ENCODE data around the gene TRIM29. TPM values are rescaled to one million over a fixed set of nuclear protein-coding genes. Genes with fewer than 3 reads are reported as not detected.

Gene TRIM29
- total RNA-seq, 1 donor from 2014 or later = 1.1 TPM

DNA sequence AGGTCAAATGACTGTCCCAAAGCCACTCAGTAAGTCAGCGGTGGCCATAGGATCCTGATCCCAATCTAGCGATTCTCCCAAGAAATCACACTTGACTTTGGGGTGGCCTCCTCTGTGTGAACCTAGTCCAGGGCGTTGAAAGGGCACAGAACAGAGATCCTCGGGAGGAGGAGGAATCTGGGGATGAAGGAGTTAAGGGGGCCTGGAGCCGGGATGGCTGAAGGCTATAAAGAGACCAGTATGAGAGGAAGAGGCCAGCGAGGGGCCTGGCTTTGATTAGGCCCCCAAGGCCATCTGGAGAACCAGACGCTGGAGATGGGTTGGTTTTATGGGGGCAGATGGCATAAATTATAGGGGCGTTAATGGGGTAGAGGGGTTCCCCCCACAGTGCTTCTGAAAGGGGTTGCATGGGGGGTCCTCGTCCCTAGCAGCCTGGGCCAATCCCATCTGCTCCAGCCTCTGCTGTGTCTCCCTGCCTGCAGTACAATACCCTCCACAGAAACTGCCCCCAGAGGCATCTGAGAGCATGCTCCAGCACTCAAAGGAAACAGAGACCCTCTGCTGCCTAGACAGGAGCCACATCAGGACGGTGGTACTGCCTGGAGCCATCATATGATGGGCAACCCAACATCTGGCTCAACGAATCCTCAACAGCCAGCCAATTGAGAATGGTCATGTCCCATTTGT, 35.2 kb upstream of the TRIM29 start:
- FAIRE-seq (no peak), DNase-seq (ENCODE audit: low read depth) (no peak)
- H3K4me3 Mint-ChIP-seq (ENCODE audit: unreplicated experiment) = no peak overlapping the region
- no peak overlapping the region for H3K4me3 ChIP-seq (ENCODE audit: insufficient read depth, low read depth, low read length)
- no peaks in the 10 kb centered on the region for H3K36me3 ChIP-seq (ENCODE audit: insufficient read depth, low read length)
- no peak overlapping the region for H3K4me2 ChIP-seq (ENCODE audit: low read length)
- H3K4me1 ChIP-seq (ENCODE audit: insufficient read depth, low read length) = no peaks in the 10 kb centered on the region
- H4K20me1 ChIP-seq (ENCODE audit: insufficient read depth, low read length) = no peaks in the 10 kb centered on the region
- no peak overlapping the region for H3K27ac Mint-ChIP-seq (ENCODE audit: unreplicated experiment)
- no peaks in the 10 kb centered on the region for H3K4me1 Mint-ChIP-seq (ENCODE audit: low read depth, unreplicated experiment)
- H3K9ac ChIP-seq (ENCODE audit: low read length) = no peak overlapping the region
- H3K9me3 Mint-ChIP-seq (ENCODE audit: unreplicated experiment) = no peaks in the 10 kb centered on the region
- H3K27ac ChIP-seq (ENCODE audit: low read depth, low read length) = no peak overlapping the region
- no peak overlapping the region for H2AFZ ChIP-seq (ENCODE audit: low read depth, low read length)
- H3K27me3 ChIP-seq (ENCODE audit: insufficient read depth, low read length) = peaks cover 18% of the 10 kb centered on the region
- H3K27me3 Mint-ChIP-seq (ENCODE audit: low read depth, unreplicated experiment) = peaks cover 74% of the 10 kb centered on the region
- H3K36me3 Mint-ChIP-seq (ENCODE audit: low read depth, unreplicated experiment) = no peaks in the 10 kb centered on the region
- TF ChIP-seq, protein P1, sequence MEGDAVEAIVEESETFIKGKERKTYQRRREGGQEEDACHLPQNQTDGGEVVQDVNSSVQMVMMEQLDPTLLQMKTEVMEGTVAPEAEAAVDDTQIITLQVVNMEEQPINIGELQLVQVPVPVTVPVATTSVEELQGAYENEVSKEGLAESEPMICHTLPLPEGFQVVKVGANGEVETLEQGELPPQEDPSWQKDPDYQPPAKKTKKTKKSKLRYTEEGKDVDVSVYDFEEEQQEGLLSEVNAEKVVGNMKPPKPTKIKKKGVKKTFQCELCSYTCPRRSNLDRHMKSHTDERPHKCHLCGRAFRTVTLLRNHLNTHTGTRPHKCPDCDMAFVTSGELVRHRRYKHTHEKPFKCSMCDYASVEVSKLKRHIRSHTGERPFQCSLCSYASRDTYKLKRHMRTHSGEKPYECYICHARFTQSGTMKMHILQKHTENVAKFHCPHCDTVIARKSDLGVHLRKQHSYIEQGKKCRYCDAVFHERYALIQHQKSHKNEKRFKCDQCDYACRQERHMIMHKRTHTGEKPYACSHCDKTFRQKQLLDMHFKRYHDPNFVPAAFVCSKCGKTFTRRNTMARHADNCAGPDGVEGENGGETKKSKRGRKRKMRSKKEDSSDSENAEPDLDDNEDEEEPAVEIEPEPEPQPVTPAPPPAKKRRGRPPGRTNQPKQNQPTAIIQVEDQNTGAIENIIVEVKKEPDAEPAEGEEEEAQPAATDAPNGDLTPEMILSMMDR (IDR thresholded peaks at IDR 0.05; ENCODE audit: insufficient read depth, low read depth, low read length) = no peak
- no peak for TF ChIP-seq EZH2 (IDR thresholded peaks at IDR 0.05; ENCODE audit: insufficient read depth, low read length)
- H3K9me3 ChIP-seq (ENCODE audit: insufficient read depth, low read depth, low read length) = no peaks in the 10 kb centered on the region
- no peaks in the 10 kb centered on the region for H3K79me2 ChIP-seq (ENCODE audit: insufficient read depth, low read length)

DNA sequence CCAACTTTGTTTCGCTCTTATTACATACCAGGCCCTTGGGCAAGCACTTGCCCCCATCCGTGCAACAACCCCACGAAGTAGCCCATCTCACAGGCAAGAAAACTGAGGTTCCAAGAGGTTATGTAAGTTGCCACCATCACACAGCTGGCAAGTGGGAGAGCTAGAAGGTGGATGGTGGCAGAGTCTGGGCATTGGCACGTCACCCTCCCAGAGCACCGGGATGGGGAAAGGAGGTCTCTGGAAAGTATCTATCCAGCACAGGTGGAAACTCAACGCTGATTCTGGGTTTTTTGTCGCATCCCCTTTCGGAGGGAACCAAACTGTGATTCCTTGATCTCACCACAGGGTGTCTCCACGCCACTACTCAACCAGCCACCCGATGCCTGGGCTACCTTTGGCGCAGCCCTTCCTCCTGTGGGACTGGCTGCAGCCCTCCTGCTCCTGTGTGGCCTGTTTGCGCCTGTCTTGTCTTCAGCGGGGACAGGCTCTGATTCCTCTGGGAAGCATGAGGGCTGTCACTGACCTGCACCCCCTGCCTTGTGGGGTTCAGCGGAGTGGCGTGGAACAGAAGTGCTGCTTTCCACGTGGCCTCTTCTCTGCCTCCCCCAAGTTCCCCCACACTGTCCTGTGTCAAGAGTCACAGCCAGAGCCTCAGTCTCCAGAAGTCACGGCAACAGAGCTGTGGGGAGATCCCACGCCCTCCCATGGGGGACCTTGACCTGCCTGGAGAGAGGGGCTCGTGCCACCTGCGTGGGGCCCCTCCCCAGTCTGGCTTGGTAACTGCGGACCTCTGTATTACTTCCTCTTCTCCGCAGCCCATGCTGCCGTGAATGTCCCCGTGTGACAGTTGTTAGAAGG, 34.4 kb upstream of the TRIM29 start:
- H3K4me1 Mint-ChIP-seq (ENCODE audit: low read depth, unreplicated experiment) = no peaks in the 10 kb centered on the region
- no peak overlapping the region for H3K27ac Mint-ChIP-seq (ENCODE audit: unreplicated experiment)
- Histone ChIP-seq H2AFZ (ENCODE audit: low read depth, low read length) (peak overlapping the region; percentile 46), H3K27ac (ENCODE audit: low read depth, low read length) (no peak overlapping the region), H3K9me3 (ENCODE audit: insufficient read depth, low read depth, low read length) (no peaks in the 10 kb centered on the region), H3K9ac (ENCODE audit: low read length) (no peak overlapping the region), H4K20me1 (ENCODE audit: insufficient read depth, low read length) (no peaks in the 10 kb centered on the region), H3K4me3 (ENCODE audit: insufficient read depth, low read depth, low read length) (no peak overlapping the region), H3K27me3 (ENCODE audit: insufficient read depth, low read length) (peaks cover 22% of the 10 kb centered on the region), H3K79me2 (ENCODE audit: insufficient read depth, low read length) (no peaks in the 10 kb centered on the region), H3K4me2 (ENCODE audit: low read length) (no peak overlapping the region), H3K4me1 (ENCODE audit: insufficient read depth, low read length) (no peaks in the 10 kb centered on the region), H3K36me3 (ENCODE audit: insufficient read depth, low read length) (no peaks in the 10 kb centered on the region)
- no peak for FAIRE-seq
- no peak for DNase-seq (ENCODE audit: low read depth)
- no peak for TF ChIP-seq EZH2 (IDR thresholded peaks at IDR 0.05; ENCODE audit: insufficient read depth, low read length)
- TF ChIP-seq, protein P1 (IDR thresholded peaks at IDR 0.05; ENCODE audit: insufficient read depth, low read depth, low read length) = peak; percentile 74
- peaks cover 77% of the 10 kb centered on the region for H3K27me3 Mint-ChIP-seq (ENCODE audit: low read depth, unreplicated experiment)
- H3K4me3 Mint-ChIP-seq (ENCODE audit: unreplicated experiment) = no peak overlapping the region
- no peaks in the 10 kb centered on the region for H3K36me3 Mint-ChIP-seq (ENCODE audit: low read depth, unreplicated experiment)
- H3K9me3 Mint-ChIP-seq (ENCODE audit: unreplicated experiment) = no peaks in the 10 kb centered on the region
